CD4-positive, alpha-beta memory T cell (primary cell): ENCODE data around the gene MICAL2. TPM values are rescaled to one million over a fixed set of nuclear protein-coding genes. Genes with fewer than 3 reads are reported as not detected.

Experiments used
- CTCF ChIA-PET: fragments of 350-600 bp; sonication (Branson Sonifier 250); formaldehyde crosslinking; loops from one replicate; lab custom pipeline; 2021; ENCODE audit warnings: inconsistent platforms; ENCODE audit not compliant: partially characterized antibody; lab: Charles Lee
- POLR2A ChIA-PET: fragments of 350-600 bp; sonication (Branson Sonifier 250); formaldehyde crosslinking; loops from one replicate; lab custom pipeline; 2021; ENCODE audit not compliant: partially characterized antibody; lab: Charles Lee
- DNase-seq, 5 donors: peaks; one replicate each; pipeline versions ENCODE4 v3.0.0 to v3.0.0-alpha.2; 2020 to 2022; ENCODE audit warnings: mixed read lengths in 1 of 5
- H3K27ac ChIP-seq: one replicate; pipeline ENCODE4 v1.7.0; 2013; ENCODE audit warnings: low read depth, low read length
- H3K27me3 ChIP-seq: 2 replicates; pipeline ENCODE4 v1.7.0; 2013; ENCODE audit warnings: mild to moderate bottlenecking, low read length, moderate library complexity; ENCODE audit not compliant: insufficient read depth
- H3K36me3 ChIP-seq: 2 replicates; pipeline ENCODE4 v1.7.0; 2013; ENCODE audit warnings: mild to moderate bottlenecking, low read length, moderate library complexity; ENCODE audit not compliant: insufficient read depth
- H3K4me1 ChIP-seq: 2 replicates; pipeline ENCODE4 v1.7.0; 2013; ENCODE audit warnings: mild to moderate bottlenecking, low read length, moderate library complexity; ENCODE audit not compliant: insufficient read depth
- H3K4me3 ChIP-seq, 2 donors: one replicate each; pipeline ENCODE4 v1.7.0; 2013; ENCODE audit warnings: low read length in 2 of 2, mild to moderate bottlenecking in 1 of 2
- H3K9me3 ChIP-seq, 2 donors: one replicate each; pipeline ENCODE4 v1.7.0; 2013; ENCODE audit warnings: low read length in 2 of 2, control low read depth in 1 of 2; ENCODE audit not compliant: control insufficient read depth in 1 of 2
- H3K27ac Mint-ChIP-seq, 7 donors: one replicate each; pipeline ENCODE4 v1.8.0; 2020 to 2021; ENCODE audit warnings: mixed read lengths in 7 of 7, mild to moderate bottlenecking in 6 of 7, inconsistent platforms in 3 of 7, moderate library complexity in 3 of 7
- H3K27me3 Mint-ChIP-seq, 2 donors: one replicate each; pipeline ENCODE4 v1.8.0; 2020 to 2021; ENCODE audit warnings: mixed read lengths in 2 of 2
- H3K36me3 Mint-ChIP-seq, 2 donors: one replicate each; pipeline ENCODE4 v1.8.0; 2020 to 2021; ENCODE audit warnings: mixed read lengths in 2 of 2, inconsistent platforms in 1 of 2, mild to moderate bottlenecking in 1 of 2
- H3K4me1 Mint-ChIP-seq, 4 donors: one replicate each; pipeline ENCODE4 v1.8.0; 2020 to 2021; ENCODE audit warnings: mixed read lengths in 4 of 4, mild to moderate bottlenecking in 1 of 4
- H3K4me3 Mint-ChIP-seq, 8 donors: one replicate each; pipeline ENCODE4 v1.8.0; 2020 to 2021; ENCODE audit warnings: mixed read lengths in 8 of 8, mild to moderate bottlenecking in 7 of 8, moderate library complexity in 6 of 8, inconsistent platforms in 3 of 8
- H3K9me3 Mint-ChIP-seq, 8 donors: one replicate each; pipeline ENCODE4 v1.8.0; 2020 to 2021; ENCODE audit warnings: mixed read lengths in 8 of 8, mild to moderate bottlenecking in 5 of 8, inconsistent platforms in 3 of 8, moderate library complexity in 1 of 8
- intact Hi-C: fragments of 100-400 bp; cut with micrococcal nuclease; formaldehyde crosslinking; loops from one replicate; pipeline ENCODE4 v1.15.1; 2023
- polyA plus RNA-seq, 2 donors: library from polyadenylated mRNA; unstranded; fragments of 300-500 nt; fragmentation: Illumina TruSeq; gene quantifications; one replicate each; pipeline ENCODE4 v1.2.3, GENCODE V29; 2021
- total RNA-seq, 2 experiments: library from RNA; stranded (reverse); gene quantifications; one replicate each; pipeline ENCODE4 v1.2.3, GENCODE V29; 2021

The MICAL2 gene
- total and polyA plus RNA-seq, 4 experiments from 2014 or later = 10.9 to 38.8 (median 28.2) TPM

GRCh38 chr11:12210200-12210599, 99.8 kb downstream of the MICAL2 start:
- H3K4me1 ChIP-seq = peaks cover 8% of the 10 kb centered on the region
- H3K4me3 ChIP-seq = no peak overlapping the region
- ChIA-PET CTCF (no interaction called here), POLR2A (no interaction called here)
- no peaks in the 10 kb centered on the region for H3K9me3 ChIP-seq
- Mint-ChIP-seq H3K4me1 (peaks cover 8 to 14% (median 11%) of the 10 kb centered on the region in 4 donors), H3K9me3 (no peaks in the 10 kb centered on the region), H3K27me3 (no peaks in the 10 kb centered on the region), H3K36me3 (peaks cover 76 to 82% of the 10 kb centered on the region in 2 donors), H3K4me3 (no peak overlapping the region), H3K27ac (peak overlapping the region in 2 of 7 donors; percentile 11 to 60)
- intact Hi-C loops = no loop called here
- peaks cover 32% of the 10 kb centered on the region for H3K36me3 ChIP-seq
- H3K27ac ChIP-seq = no peak overlapping the region
- DNase-seq = no peak
- H3K27me3 ChIP-seq = no peaks in the 10 kb centered on the region

DNA sequence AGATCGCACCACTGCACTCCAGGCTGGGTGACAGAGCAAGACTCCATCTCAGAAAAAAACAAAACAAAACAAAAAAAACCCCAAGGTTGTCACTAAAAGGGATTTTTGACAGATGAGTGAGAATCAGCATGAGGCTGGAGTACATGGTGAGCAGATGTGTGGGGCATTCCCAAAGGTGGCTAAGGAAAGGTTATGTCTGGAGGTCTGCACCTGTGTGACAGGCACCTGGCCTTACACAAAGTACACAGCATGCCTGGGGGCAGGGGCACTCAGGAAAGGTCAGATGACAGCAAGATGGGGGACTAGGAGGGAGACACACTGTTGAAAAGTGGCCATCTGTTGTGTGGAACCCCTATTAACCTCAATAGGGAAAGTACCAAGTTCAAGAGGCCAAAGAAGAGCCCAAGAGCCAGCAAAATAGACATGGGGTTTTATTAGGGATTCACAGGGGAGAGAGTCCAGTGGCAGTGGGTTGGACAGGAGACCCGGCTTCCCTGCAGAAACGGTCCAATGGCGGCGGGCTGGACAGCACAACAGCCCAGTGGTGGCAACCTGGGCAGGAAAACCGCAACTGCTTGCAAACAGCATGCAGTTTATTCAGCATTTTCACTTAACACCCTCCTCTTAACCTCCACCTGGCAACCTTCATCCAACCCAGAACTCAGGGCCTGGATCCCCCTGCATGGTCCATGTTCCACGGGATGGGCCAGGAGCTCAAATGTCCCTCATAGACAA, 101.1 kb downstream of the MICAL2 start:
- CTCF ChIA-PET = interaction anchor here (1.1 kb wide), 1 partner anchor 17 kb away, joined by 3 read pairs; no protein-coding TSS in a partner anchor
- H3K4me3 Mint-ChIP-seq = no peak overlapping the region
- H3K9me3 Mint-ChIP-seq = no peaks in the 10 kb centered on the region
- Histone ChIP-seq H3K36me3 (peaks cover 37% of the 10 kb centered on the region), H3K9me3 (no peaks in the 10 kb centered on the region), H3K4me3 (no peak overlapping the region), H3K4me1 (peaks cover 3% of the 10 kb centered on the region), H3K27me3 (no peaks in the 10 kb centered on the region), H3K27ac (no peak overlapping the region)
- no peak overlapping the region for H3K27ac Mint-ChIP-seq
- H3K36me3 Mint-ChIP-seq = peaks cover 77 to 85% of the 10 kb centered on the region in 2 donors
- H3K27me3 Mint-ChIP-seq = no peaks in the 10 kb centered on the region
- peaks cover 7 to 14% (median 11%) of the 10 kb centered on the region in 4 donors for H3K4me1 Mint-ChIP-seq
- intact Hi-C loops = no loop called here
- DNase-seq = no peak
- POLR2A ChIA-PET = interaction anchor here (1.7 kb wide), 1 partner anchor 15 kb away, joined by 6 read pairs; no protein-coding TSS in a partner anchor

DNA sequence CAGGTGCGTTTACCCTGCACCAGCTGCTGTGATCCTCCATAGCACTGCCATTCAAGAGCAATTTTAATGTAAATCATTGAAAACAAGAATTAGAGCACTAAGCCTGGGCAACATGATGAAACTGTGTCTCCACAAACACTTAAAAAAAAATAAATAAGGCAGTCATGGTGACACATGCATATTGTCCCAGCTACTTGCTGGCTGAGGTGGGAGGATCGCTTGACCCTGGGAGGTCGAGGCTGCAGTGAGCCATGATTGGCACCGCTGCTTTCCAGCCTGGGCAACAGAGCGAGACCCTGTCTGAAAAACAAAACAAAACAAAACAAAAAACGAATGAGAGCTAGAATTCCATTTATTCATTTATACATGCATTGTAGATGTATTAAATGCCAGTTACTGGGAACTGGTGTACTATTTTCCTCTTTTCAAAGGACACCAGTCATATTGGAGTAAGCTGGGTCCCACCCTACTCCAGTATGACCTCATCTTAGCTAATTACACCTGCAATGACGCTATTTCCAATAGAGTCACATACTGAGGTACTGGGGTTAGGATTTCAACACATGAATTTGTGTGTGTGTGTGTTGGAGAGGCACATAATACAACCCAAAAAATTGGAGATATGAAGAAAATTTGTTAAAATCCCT, 101.9 kb downstream of the MICAL2 start:
- H3K36me3 ChIP-seq = peaks cover 43% of the 10 kb centered on the region
- no peaks in the 10 kb centered on the region for H3K4me1 ChIP-seq
- peaks cover 70 to 82% of the 10 kb centered on the region in 2 donors for H3K36me3 Mint-ChIP-seq
- intact Hi-C loops = no loop called here
- no peak overlapping the region for H3K27ac ChIP-seq
- H3K27ac Mint-ChIP-seq = no peak overlapping the region
- H3K4me3 ChIP-seq = no peak overlapping the region
- no peaks in the 10 kb centered on the region for H3K9me3 ChIP-seq
- ChIA-PET POLR2A (interaction anchor here (1.7 kb wide), 1 partner anchor 16 kb away, joined by 6 read pairs; no protein-coding TSS in a partner anchor), CTCF (interaction anchor here (1.1 kb wide), 1 partner anchor 18 kb away, joined by 3 read pairs; no protein-coding TSS in a partner anchor)
- no peaks in the 10 kb centered on the region for H3K9me3 Mint-ChIP-seq
- H3K27me3 Mint-ChIP-seq = no peaks in the 10 kb centered on the region
- H3K27me3 ChIP-seq = no peaks in the 10 kb centered on the region
- no peak overlapping the region for H3K4me3 Mint-ChIP-seq
- peaks cover under 1 to 14% (median 5%) of the 10 kb centered on the region in 4 donors for H3K4me1 Mint-ChIP-seq
- no peak for DNase-seq

- peaks cover 68 to 79% of the 10 kb centered on the region in 2 donors for H3K36me3 Mint-ChIP-seq
These were observed 102.4 kb downstream of the MICAL2 start for GRCh38 chr11:12212821-12213185.

DNA sequence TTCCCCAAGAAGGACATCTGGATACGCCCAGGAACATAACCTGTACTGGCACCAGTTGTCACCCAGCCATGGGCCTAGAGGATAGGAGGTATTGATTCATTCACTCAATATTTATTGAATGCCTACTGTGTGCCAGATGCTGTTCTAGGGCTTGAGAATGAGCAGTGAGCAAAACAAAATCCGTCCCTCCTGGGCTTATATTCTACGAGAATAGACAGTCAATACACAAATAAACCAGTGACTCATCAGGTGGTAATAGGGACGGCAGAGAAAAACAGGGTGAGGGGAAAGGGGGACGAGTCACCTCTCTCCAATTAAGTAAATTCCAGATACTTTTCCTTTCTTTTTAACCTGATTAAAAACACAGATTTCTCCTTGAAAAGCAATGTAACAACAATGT, 103.5 kb downstream of the MICAL2 start:
- DNase-seq = no peak
- Histone ChIP-seq H3K27me3 (no peaks in the 10 kb centered on the region), H3K36me3 (peaks cover 41% of the 10 kb centered on the region), H3K27ac (no peak overlapping the region), H3K4me1 (no peaks in the 10 kb centered on the region), H3K4me3 (no peak overlapping the region), H3K9me3 (no peaks in the 10 kb centered on the region)
- Mint-ChIP-seq H3K4me1 (peaks cover 2 to 14% (median 4%) of the 10 kb centered on the region in 4 donors), H3K9me3 (no peaks in the 10 kb centered on the region), H3K27ac (peak overlapping the region in 1 of 7 donors; percentile 8), H3K36me3 (peaks cover 68 to 78% of the 10 kb centered on the region in 2 donors), H3K27me3 (no peaks in the 10 kb centered on the region), H3K4me3 (no peak overlapping the region)
- ChIA-PET POLR2A (interaction anchor here (1.6 kb wide), 1 partner anchor 10 kb away, joined by 11 read pairs; no protein-coding TSS in a partner anchor), CTCF (interaction anchor here (0.8 kb wide), 1 partner anchor 23 kb away, joined by 3 read pairs; no protein-coding TSS in a partner anchor)
- intact Hi-C loops = no loop called here

More at GRCh38 chr11:12212821-12213185, 102.4 kb downstream of the MICAL2 start:
- Histone ChIP-seq H3K4me3 (no peak overlapping the region), H3K4me1 (no peaks in the 10 kb centered on the region), H3K9me3 (no peaks in the 10 kb centered on the region), H3K36me3 (peaks cover 43% of the 10 kb centered on the region), H3K27ac (no peak overlapping the region), H3K27me3 (no peaks in the 10 kb centered on the region)
- intact Hi-C loops = no loop called here
- CTCF ChIA-PET = interaction anchor here (1.1 kb wide), 1 partner anchor 18 kb away, joined by 3 read pairs; no protein-coding TSS in a partner anchor
- Mint-ChIP-seq H3K4me1 (peaks cover under 1 to 14% (median 5%) of the 10 kb centered on the region in 4 donors), H3K27ac (no peak overlapping the region), H3K9me3 (no peaks in the 10 kb centered on the region), H3K27me3 (no peaks in the 10 kb centered on the region), H3K4me3 (peak overlapping the region in 1 of 8 donors; percentile 29)
- POLR2A ChIA-PET = interaction anchor here (1.7 kb wide), 1 partner anchor 16 kb away, joined by 6 read pairs; no protein-coding TSS in a partner anchor
- no peak for DNase-seq

DNA sequence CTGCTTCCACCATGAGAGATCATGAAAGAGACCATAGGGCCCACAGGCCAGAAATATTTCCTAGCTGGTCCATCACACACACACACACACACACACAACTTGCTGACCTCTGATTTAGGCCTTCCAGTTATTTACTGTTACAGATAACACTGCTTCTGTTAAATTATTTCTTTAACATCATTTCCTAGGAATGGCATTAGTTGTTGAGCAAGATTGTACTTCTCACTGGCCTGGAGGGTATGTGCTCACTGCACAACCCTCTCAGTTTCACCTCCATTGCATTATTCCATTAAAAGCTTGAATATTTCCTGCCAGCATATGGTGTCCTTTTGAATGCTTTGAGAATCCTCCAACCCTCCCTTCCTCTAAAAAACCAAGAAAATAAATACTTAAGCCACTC, 104.4 kb downstream of the MICAL2 start:
- DNase-seq = no peak
- Mint-ChIP-seq H3K27me3 (no peaks in the 10 kb centered on the region), H3K9me3 (no peaks in the 10 kb centered on the region), H3K4me1 (peaks cover 2 to 12% (median 4%) of the 10 kb centered on the region in 4 donors), H3K4me3 (no peak overlapping the region), H3K36me3 (peaks cover 66 to 77% of the 10 kb centered on the region in 2 donors), H3K27ac (peak overlapping the region in 2 of 7 donors; percentile 74 to 79)
- Histone ChIP-seq H3K36me3 (peaks cover 38% of the 10 kb centered on the region), H3K9me3 (no peaks in the 10 kb centered on the region), H3K27ac (no peak overlapping the region), H3K27me3 (no peaks in the 10 kb centered on the region), H3K4me3 (no peak overlapping the region), H3K4me1 (no peaks in the 10 kb centered on the region)
- ChIA-PET CTCF (interaction anchor here (0.8 to 1.6 kb wide), 3 partner anchors 14 to 22 kb away, joined by 3 to 5 read pairs (median 3); no protein-coding TSS in a partner anchor), POLR2A (interaction anchor here (1.6 kb wide), 1 partner anchor 9 kb away, joined by 11 read pairs; no protein-coding TSS in a partner anchor)
- intact Hi-C loops = no loop called here
